HG03139 (cell line): ENCODE results near the gene BAZ1A.

Source experiments
- ATAC-seq: cut with Tn5 transposase; IDR thresholded peaks from one replicate; pipeline ENCODE4 v1.9.1; 2021; ENCODE audit not compliant: unreplicated experiment

BAZ1A gene

GRCh38 chr14:34723867-34724266 is 151.3 kb downstream of the BAZ1A start:
- ATAC-seq, result no peak

- ATAC-seq, result no peak
Measured at GRCh38 chr14:34722723-34723545, 152.2 kb downstream of the BAZ1A start.

DNA sequence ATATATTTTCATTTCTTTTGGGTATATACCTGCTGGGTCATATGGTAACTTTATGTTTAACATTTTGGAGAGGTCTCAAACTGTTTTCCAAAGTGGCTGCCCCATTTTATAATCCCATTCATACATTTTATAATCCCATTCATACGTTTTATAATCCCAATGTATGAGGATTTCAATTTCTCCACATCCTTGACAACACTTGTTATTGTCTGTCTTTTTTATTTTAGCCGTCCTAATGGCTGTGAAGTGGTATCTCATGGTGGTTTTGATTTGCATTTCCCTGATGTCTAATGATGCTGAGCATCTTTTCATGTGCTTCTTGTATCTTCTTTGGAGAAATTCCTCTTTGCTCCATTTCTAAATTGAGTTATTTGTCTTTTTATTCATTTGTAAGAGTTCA is 154.0 kb downstream of the BAZ1A start:
- no peak for ATAC-seq

DNA sequence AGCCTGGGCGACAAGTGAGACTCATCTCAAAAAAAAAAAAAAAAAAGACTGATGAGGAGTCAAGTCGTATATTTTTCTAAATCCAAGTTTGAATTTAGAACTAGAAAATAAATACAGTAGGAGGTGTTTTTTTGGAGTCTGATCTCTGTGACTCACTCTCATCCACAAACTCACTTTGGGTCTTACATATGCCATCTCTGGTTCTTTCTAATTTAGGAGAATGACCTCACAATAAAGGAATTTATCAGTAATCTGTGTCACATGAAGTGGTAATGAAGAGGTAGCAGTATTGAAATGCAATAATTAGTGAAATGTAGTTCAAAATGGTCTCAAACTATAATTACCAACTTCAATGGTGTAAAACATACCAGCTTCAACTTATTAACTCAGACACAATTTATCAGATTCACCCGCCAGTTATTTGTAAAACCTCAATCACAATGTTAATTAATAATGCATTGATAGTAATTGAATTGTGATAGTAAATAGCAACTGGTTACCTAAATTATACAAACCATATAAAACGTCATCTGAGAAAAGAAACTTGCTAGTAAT is 156.3 kb downstream of the BAZ1A start:
- no peak for ATAC-seq

DNA sequence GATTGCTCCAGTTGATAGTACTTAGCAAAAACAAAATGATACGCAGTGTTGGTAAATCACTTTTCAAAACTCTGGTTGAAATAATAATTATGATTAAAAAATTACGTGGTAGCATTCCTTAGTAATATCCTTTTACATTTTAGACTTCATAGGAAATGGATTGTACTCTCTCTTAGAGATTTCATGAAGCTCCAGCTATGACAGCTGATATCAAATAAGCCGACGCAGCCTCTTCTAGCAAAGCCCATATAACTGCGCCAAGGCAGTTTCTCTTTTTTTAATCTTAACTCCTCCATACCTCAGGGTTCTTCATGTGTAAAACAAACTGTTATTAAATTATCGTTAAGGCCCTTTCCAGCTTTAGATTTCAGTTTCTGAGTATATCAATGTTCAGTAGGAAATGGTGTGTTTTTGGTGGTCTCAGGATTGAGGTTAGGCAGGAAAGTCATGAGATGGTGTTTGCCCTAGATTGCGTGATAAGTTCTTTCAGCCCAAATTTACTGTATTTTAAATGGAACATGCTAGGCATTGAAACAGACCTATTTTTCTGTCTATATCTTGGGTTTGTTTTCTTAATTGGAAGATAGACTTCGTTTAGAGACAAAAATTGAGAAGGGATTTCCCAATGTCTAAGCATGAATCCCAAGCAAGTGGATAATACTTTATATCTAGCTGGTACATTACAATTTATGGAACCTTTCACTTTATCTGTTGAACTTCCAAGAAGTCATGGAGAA is 159.9 kb downstream of the BAZ1A start:
- no peak for ATAC-seq

- peak; percentile 75 for ATAC-seq
Measured at GRCh38 chr14:34714320-34715126, 160.6 kb downstream of the BAZ1A start, which contains the start of gene CFL2. Gene CFL2 (minus strand): TSS chr14:34714593. CDS start chr14:34714540, 53 bp downstream.

GRCh38 chr14:34713681-34714319 is 161.4 kb downstream of the BAZ1A start:
- peak; percentile 7 for ATAC-seq

- ATAC-seq, result no peak
Measured at GRCh38 chr14:34713122-34713680, 162.0 kb downstream of the BAZ1A start.

- ATAC-seq, result no peak
Measured at GRCh38 chr14:34711796-34712712, 163.1 kb downstream of the BAZ1A start.

DNA sequence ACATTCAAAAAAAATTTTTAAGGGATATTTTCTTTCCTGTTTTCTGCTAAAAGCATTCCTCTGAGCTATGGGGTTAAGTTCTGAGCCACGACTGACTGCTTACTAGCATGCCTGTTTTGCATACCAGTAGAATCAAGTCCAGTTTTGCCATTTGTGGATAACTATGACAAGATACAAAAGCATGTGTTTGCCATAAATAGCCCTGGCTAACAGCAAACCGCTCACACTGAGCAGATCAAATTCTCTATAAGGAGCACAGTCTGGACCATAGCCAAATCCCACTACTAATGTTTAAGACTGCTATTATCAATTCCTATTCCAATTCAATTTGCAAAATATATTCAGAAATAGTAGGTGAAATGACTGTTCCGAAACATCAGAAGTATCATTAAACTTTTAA is 164.0 kb downstream of the BAZ1A start:
- no peak for ATAC-seq

DNA sequence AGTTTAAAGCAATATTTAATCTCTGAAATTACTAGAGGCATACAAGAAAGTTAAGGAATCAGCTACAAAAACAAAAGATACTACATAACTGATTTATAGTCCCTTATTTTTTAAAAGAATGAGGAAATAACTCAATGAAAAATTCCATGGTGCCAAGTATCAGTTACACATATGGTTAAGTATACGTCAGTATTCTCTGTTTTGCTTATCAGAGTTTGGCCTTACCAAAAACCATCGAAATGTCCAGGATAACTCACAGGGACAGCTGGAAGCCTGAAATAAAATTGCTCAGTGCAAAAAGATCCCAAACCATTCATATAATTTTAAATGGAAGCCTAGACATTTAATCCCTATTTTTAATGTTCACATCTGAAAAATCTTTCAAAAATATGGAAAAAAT is 164.4 kb downstream of the BAZ1A start:
- ATAC-seq, result no peak

DNA sequence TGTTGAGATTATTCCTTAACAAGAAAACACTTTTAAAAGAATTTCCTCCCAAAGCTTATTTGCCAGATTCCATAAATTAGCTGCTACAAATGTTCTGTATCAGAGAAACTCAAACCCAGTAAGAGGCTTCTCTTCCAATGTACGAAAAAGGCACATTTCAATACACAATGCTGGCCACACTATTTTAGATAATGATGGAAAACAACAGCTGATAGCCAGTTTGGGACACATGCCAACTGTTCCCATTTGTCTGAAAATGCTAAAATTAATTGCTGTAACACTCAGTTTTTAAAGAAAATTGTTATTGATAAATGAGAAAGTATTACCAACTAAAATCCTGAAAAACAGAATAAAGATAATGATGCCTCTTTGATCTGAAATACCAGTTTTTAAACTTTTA is 165.2 kb downstream of the BAZ1A start:
- ATAC-seq, result no peak

GRCh38 chr14:34707722-34708121 is 167.4 kb downstream of the BAZ1A start:
- no peak for ATAC-seq
